OCI-LY1 (cell line): ENCODE data around the gene ACAD8.

Experiments
- H2AFZ ChIP-seq: fragments of 200-600 bp; sonication (generic), shearing (Covaris generic); 2 replicates; pipeline ENCODE4 v1.6.0; 2014; ENCODE audit warnings: antibody characterized with exemption, mild to moderate bottlenecking, low read length
- H3F3A ChIP-seq: fragments of 200-600 bp; sonication (generic), shearing (Covaris generic); 2 replicates; pipeline ENCODE4 v1.6.0; 2014; ENCODE audit warnings: mild to moderate bottlenecking, antibody characterized with exemption, low read length, moderate library complexity; ENCODE audit not compliant: insufficient read depth
- H3K27ac ChIP-seq: fragments of 200-600 bp; sonication (generic); 2 replicates; pipeline ENCODE4 v1.5.1; 2014; ENCODE audit warnings: low read length, mixed run types, mild to moderate bottlenecking, low read depth; ENCODE audit not compliant: poor library complexity, severe bottlenecking
- H3K27me3 ChIP-seq: fragments of 200-600 bp; sonication (generic); 2 replicates; pipeline ENCODE4 v1.6.0; 2014; ENCODE audit warnings: antibody characterized with exemption, mild to moderate bottlenecking, low read length, moderate library complexity; ENCODE audit not compliant: insufficient read depth
- H3K36me3 ChIP-seq: fragments of 200-600 bp; sonication (generic); 2 replicates; pipeline ENCODE4 v1.6.1; 2014; ENCODE audit warnings: mild to moderate bottlenecking, antibody characterized with exemption, low read length, moderate library complexity, mixed read lengths; ENCODE audit not compliant: insufficient read depth
- H3K4me1 ChIP-seq: fragments of 200-600 bp; sonication (generic); 2 replicates; pipeline ENCODE4 v1.5.1; 2014; ENCODE audit warnings: mild to moderate bottlenecking, low read length, moderate library complexity; ENCODE audit not compliant: insufficient read depth, severe bottlenecking
- H3K4me2 ChIP-seq: fragments of 200-600 bp; sonication (generic), shearing (Covaris generic); 2 replicates; pipeline ENCODE4 v1.6.1; 2014; ENCODE audit warnings: low read length
- H3K4me3 ChIP-seq: fragments of 200-600 bp; sonication (generic); 2 replicates; pipeline ENCODE4 v1.5.1; 2014; ENCODE audit warnings: low read length, low read depth, mild to moderate bottlenecking, mixed read lengths; ENCODE audit not compliant: poor library complexity, severe bottlenecking
- H3K79me2 ChIP-seq: fragments of 200-600 bp; shearing (Covaris generic); 2 replicates; pipeline ENCODE4 v1.6.1; 2016; ENCODE audit warnings: mixed run types, low read length, mixed read lengths; ENCODE audit not compliant: insufficient read depth
- H3K9ac ChIP-seq: fragments of 200-600 bp; sonication (generic), shearing (Covaris generic); 2 replicates; pipeline ENCODE4 v1.6.1; 2014; ENCODE audit warnings: mild to moderate bottlenecking, low read length, mixed read lengths
- H3K9me2 ChIP-seq: fragments of 200-600 bp; sonication (generic), shearing (Covaris generic); 2 replicates; pipeline ENCODE4 v1.6.1; 2014; ENCODE audit warnings: low read depth, mild to moderate bottlenecking, low read length, mixed read lengths
- H3K9me3 ChIP-seq: fragments of 200-600 bp; shearing (Covaris generic); 2 replicates; pipeline ENCODE4 v1.6.1; 2014; ENCODE audit warnings: low read length, mixed read lengths
- H4K20me1 ChIP-seq: fragments of 200-600 bp; sonication (generic), shearing (Covaris generic); 2 replicates; pipeline ENCODE4 v1.6.0; 2016; ENCODE audit warnings: mild to moderate bottlenecking, low read length; ENCODE audit not compliant: insufficient read depth
- EZH2 ChIP-seq: fragments of 200-600 bp; sonication (generic), shearing (Covaris generic); IDR thresholded peaks from 2 replicates; pipeline ENCODE4 v1.8.0; 2017; ENCODE audit warnings: borderline replicate concordance, mixed run types, mild to moderate bottlenecking, antibody characterized with exemption, low read length, moderate library complexity, mixed read lengths
- TF ChIP-seq, protein P1 (sequence below): fragments of 200-600 bp; sonication (generic), shearing (Covaris generic); IDR thresholded peaks from 2 replicates; pipeline ENCODE4 v1.5.1; 2017; ENCODE audit warnings: mild to moderate bottlenecking, antibody characterized with exemption, low read length, moderate library complexity, mixed read lengths

Gene ACAD8

DNA sequence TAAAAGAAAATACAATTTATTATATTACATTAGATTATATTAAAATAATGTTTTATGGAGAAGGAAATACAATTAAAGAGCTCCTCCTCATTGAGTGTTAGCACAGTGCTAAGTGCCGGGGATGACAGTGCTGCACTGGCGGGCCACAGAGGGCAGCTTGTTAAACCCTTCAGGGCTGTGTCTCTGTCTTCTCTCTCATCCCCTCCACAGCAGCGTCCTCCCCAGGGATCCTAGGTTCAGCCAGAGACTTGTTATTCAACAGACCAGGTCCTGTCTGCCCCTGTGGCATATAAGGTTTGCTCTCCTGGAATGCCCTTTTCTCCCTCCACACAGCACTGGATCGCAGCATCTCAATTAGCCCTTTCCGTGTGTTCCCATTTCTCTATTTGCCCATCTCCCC, 14.4 kb upstream of the ACAD8 start:
- Histone ChIP-seq H3K4me3 (no peak overlapping the region), H3F3A (no peaks in the 10 kb centered on the region), H3K9me3 (no peaks in the 10 kb centered on the region), H4K20me1 (no peaks in the 10 kb centered on the region), H3K9ac (no peak overlapping the region), H3K9me2 (no peaks in the 10 kb centered on the region), H3K27me3 (peaks cover 6% of the 10 kb centered on the region; the same call in 1 of the 2 replicates), H3K79me2 (no peaks in the 10 kb centered on the region), H3K4me2 (no peak overlapping the region), H3K27ac (no peak overlapping the region), H2AFZ (no peak overlapping the region), H3K4me1 (no peaks in the 10 kb centered on the region), H3K36me3 (no peaks in the 10 kb centered on the region)
- TF ChIP-seq, protein P1, sequence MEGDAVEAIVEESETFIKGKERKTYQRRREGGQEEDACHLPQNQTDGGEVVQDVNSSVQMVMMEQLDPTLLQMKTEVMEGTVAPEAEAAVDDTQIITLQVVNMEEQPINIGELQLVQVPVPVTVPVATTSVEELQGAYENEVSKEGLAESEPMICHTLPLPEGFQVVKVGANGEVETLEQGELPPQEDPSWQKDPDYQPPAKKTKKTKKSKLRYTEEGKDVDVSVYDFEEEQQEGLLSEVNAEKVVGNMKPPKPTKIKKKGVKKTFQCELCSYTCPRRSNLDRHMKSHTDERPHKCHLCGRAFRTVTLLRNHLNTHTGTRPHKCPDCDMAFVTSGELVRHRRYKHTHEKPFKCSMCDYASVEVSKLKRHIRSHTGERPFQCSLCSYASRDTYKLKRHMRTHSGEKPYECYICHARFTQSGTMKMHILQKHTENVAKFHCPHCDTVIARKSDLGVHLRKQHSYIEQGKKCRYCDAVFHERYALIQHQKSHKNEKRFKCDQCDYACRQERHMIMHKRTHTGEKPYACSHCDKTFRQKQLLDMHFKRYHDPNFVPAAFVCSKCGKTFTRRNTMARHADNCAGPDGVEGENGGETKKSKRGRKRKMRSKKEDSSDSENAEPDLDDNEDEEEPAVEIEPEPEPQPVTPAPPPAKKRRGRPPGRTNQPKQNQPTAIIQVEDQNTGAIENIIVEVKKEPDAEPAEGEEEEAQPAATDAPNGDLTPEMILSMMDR, result no peak
- no peak for TF ChIP-seq EZH2

DNA sequence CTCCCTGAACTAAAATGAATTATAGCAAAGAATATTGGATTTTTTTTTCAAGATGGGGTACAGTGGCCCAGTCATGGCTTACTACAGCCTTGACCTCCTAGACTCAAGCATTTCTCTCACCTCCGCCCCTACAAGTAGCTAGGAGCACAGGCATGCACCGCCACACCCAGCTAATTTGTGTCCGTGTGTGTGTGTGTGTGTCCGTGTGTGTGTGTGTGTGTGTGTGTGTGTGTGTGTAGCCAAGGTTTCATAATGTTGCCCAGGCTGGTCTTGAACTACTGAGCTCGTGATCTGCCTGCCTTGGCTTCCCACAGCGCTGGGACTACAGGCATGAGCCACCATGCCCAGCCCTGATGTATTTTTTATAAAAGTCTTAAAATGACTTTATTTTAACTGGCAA, 12.8 kb upstream of the ACAD8 start:
- Histone ChIP-seq H3K4me3 (no peak overlapping the region), H3K9me3 (no peaks in the 10 kb centered on the region), H3K79me2 (no peaks in the 10 kb centered on the region), H3K36me3 (no peaks in the 10 kb centered on the region), H3K9me2 (no peaks in the 10 kb centered on the region), H3K4me2 (no peak overlapping the region), H3K9ac (no peak overlapping the region), H3K27me3 (no peaks in the 10 kb centered on the region), H2AFZ (no peak overlapping the region), H3K27ac (no peak overlapping the region), H3F3A (no peaks in the 10 kb centered on the region), H3K4me1 (no peaks in the 10 kb centered on the region), H4K20me1 (no peaks in the 10 kb centered on the region)
- TF ChIP-seq EZH2, result no peak
- TF ChIP-seq, protein P1, result no peak

DNA sequence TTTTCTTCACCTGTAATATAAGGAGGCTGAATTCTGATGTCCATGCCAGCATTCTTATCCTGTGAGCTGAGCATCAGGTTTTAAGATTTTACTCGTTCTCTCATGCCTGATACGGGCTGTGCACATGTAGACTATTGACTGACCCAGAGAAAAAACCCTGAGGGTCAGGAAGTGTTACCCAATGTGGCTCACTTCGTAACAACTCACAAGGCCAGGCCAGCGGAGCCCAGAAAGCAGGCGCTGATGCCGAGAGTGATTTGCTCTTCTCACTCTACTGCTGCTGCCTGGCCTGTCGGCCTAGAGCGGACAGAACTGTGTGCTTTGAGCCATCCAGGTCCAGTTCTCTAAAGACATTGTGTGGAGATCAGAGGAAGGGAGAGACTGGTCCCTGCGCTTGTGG, 11.0 kb upstream of the ACAD8 start:
- no peaks in the 10 kb centered on the region for H3K9me2 ChIP-seq

More for the DNA sequence above, 11.0 kb upstream of the ACAD8 start:
- Histone ChIP-seq H4K20me1 (no peaks in the 10 kb centered on the region), H3K27ac (no peak overlapping the region), H3K9ac (no peak overlapping the region), H3K4me3 (no peak overlapping the region), H3K9me3 (no peaks in the 10 kb centered on the region), H3K36me3 (0 out of 2 replicates have a peak, but pooled peaks cover 2% of the 10 kb centered on the region), H3K4me1 (no peaks in the 10 kb centered on the region), H3F3A (no peaks in the 10 kb centered on the region), H3K27me3 (no peaks in the 10 kb centered on the region), H2AFZ (no peak overlapping the region), H3K4me2 (no peak overlapping the region), H3K79me2 (no peaks in the 10 kb centered on the region)
- TF ChIP-seq EZH2, result no peak
- TF ChIP-seq, protein P1, result no peak
